PC-3 (cell line): ENCODE measurements around the gene JARID2.

ENCODE experiments used
- EZH2 ChIP-seq: fragments of 300-600 bp; sonication (generic); IDR thresholded peaks from one replicate; pipeline ENCODE4 v1.6.1; 2017; ENCODE audit warnings: antibody characterized with exemption, mild to moderate bottlenecking, low read length; ENCODE audit not compliant: unreplicated experiment
- EZH2phosphoT487 ChIP-seq: fragments of 300-600 bp; sonication (generic); IDR thresholded peaks from 2 replicates; pipeline ENCODE4 v1.6.1; 2018; ENCODE audit warnings: mild to moderate bottlenecking, antibody characterized with exemption, low read length, borderline replicate concordance
- TF ChIP-seq, protein P1 (sequence below): fragments of 300-600 bp; sonication (generic); conservative IDR thresholded peaks from 2 replicates; pipeline ENCODE4 v1.5.1; 2017; ENCODE audit warnings: antibody characterized with exemption, low read depth, mild to moderate bottlenecking, low read length

DNA sequence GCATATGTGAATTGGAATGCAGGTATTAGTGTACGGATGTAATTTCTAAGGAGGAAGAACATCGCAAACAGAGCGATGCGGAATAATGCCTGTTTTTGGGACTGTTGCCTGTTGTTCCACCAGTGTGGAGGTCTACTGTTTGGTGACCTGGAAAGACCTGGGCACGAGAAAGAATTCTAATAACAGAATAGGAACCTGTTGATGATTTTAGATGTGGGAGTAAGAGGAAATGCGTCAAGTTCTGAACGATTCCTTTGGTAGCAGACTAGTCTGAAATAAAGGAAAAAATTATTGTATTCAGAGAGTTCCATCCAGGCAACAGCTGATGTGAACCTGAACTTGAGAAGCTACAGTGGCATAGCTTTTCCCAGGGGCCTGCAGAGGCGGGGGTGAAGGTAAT lies 224.9 kb downstream of the JARID2 start:
- TF ChIP-seq, protein P1, sequence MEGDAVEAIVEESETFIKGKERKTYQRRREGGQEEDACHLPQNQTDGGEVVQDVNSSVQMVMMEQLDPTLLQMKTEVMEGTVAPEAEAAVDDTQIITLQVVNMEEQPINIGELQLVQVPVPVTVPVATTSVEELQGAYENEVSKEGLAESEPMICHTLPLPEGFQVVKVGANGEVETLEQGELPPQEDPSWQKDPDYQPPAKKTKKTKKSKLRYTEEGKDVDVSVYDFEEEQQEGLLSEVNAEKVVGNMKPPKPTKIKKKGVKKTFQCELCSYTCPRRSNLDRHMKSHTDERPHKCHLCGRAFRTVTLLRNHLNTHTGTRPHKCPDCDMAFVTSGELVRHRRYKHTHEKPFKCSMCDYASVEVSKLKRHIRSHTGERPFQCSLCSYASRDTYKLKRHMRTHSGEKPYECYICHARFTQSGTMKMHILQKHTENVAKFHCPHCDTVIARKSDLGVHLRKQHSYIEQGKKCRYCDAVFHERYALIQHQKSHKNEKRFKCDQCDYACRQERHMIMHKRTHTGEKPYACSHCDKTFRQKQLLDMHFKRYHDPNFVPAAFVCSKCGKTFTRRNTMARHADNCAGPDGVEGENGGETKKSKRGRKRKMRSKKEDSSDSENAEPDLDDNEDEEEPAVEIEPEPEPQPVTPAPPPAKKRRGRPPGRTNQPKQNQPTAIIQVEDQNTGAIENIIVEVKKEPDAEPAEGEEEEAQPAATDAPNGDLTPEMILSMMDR = no peak
- TF ChIP-seq EZH2 = no peak
- TF ChIP-seq EZH2phosphoT487 = no peak
